Osteocyte (in vitro differentiated cells): Measurements from ENCODE around the gene ANXA9. TPM values are rescaled to one million over a fixed set of nuclear protein-coding genes. Genes with fewer than 3 reads are reported as not detected.

ENCODE experiments used
- DNase-seq: peaks from one replicate; pipeline ENCODE4 v3.0.0; 2021; ENCODE audit warnings: mixed read lengths; ENCODE audit not compliant: unreplicated experiment; ENCODE audit errors: extremely low spot score
- H3K27ac Mint-ChIP-seq: one replicate; pipeline ENCODE4 v1.8.0; 2021; ENCODE audit warnings: mild to moderate bottlenecking, mixed read lengths; ENCODE audit not compliant: unreplicated experiment
- H3K27me3 Mint-ChIP-seq: one replicate; pipeline ENCODE4 v1.8.0; 2021; ENCODE audit warnings: mixed read lengths; ENCODE audit not compliant: unreplicated experiment
- H3K36me3 Mint-ChIP-seq: one replicate; pipeline ENCODE4 v1.8.0; 2021; ENCODE audit warnings: mixed read lengths; ENCODE audit not compliant: unreplicated experiment
- H3K4me1 Mint-ChIP-seq: one replicate; pipeline ENCODE4 v1.8.0; 2021; ENCODE audit warnings: mixed read lengths; ENCODE audit not compliant: unreplicated experiment
- H3K4me3 Mint-ChIP-seq: one replicate; pipeline ENCODE4 v1.8.0; 2021; ENCODE audit warnings: mild to moderate bottlenecking, moderate library complexity, mixed read lengths; ENCODE audit not compliant: unreplicated experiment
- H3K9me3 Mint-ChIP-seq: one replicate; pipeline ENCODE4 v1.8.0; 2021; ENCODE audit warnings: mixed read lengths; ENCODE audit not compliant: unreplicated experiment
- total RNA-seq: library from RNA; stranded (reverse); gene quantifications from 2 replicates; pipeline ENCODE4 v1.2.1, GENCODE V29; 2021
- TF ChIP-seq, protein P1 (sequence below): fragments of 200-600 bp; sonication (generic); IDR thresholded peaks from 2 replicates; pipeline ENCODE4 v1.5.0; 2021; ENCODE audit warnings: antibody characterized with exemption, mild to moderate bottlenecking, moderate library complexity

ANXA9 gene
- total RNA-seq, 1 donor from 2014 or later: not detected

DNA sequence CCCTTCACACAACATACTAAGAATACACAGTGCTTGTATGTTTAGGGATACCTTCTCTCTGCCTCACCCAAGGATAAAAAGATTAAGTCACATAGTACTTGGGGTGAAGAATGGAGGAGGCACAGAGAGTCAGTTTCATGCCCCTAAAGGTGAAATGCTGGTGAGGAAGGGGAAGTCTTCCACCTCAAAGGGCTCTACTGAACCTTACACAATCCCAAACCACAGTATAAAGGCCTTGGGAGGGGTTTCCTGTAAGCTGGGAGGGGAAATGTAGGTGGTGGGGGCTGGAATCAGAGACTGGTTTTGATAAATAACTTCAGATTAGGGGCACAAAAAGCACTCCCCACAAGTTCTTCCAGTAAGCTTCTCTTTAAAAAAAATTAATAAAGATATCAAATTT is 21.1 kb downstream of the ANXA9 start:
- Mint-ChIP-seq H3K36me3 (peaks cover 16% of the 10 kb centered on the region), H3K27me3 (no peaks in the 10 kb centered on the region), H3K4me3 (no peak overlapping the region), H3K27ac (no peak overlapping the region), H3K4me1 (peaks cover 47% of the 10 kb centered on the region), H3K9me3 (no peaks in the 10 kb centered on the region)
- no peak for DNase-seq
- TF ChIP-seq, protein P1, sequence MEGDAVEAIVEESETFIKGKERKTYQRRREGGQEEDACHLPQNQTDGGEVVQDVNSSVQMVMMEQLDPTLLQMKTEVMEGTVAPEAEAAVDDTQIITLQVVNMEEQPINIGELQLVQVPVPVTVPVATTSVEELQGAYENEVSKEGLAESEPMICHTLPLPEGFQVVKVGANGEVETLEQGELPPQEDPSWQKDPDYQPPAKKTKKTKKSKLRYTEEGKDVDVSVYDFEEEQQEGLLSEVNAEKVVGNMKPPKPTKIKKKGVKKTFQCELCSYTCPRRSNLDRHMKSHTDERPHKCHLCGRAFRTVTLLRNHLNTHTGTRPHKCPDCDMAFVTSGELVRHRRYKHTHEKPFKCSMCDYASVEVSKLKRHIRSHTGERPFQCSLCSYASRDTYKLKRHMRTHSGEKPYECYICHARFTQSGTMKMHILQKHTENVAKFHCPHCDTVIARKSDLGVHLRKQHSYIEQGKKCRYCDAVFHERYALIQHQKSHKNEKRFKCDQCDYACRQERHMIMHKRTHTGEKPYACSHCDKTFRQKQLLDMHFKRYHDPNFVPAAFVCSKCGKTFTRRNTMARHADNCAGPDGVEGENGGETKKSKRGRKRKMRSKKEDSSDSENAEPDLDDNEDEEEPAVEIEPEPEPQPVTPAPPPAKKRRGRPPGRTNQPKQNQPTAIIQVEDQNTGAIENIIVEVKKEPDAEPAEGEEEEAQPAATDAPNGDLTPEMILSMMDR: no peak

DNA sequence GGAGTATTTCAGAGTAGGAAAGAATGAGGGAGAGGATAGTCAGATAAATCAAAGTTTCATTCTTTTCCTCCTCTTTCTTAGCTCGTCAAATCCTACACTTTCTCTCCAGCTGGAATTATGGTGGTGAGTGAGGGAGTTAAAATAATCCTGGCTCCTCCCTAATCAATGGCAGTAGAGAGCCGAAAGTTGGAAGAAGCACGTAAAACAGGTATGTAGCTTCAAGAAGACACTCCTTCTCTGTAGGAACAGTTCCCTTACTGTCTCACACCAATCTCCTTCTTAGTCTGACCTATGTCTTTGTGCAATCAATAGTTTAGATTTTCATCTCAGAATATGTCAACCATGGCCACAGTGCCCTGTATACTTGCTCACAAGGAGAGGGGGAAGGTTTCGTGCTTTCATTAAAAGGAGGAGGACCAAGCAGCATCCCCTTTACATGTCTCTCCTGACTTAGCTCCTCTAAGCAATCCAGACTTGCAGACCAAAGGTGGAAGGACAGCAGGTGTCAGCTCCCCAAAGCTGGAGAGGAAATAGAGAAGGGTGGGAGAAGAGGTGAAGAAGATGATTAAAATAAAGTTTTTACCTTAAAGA is 23.7 kb downstream of the ANXA9 start:
- Mint-ChIP-seq H3K36me3 (peaks cover 12% of the 10 kb centered on the region), H3K4me1 (peaks cover 60% of the 10 kb centered on the region), H3K9me3 (no peaks in the 10 kb centered on the region), H3K27ac (peak overlapping the region; percentile 99), H3K4me3 (peak overlapping the region; percentile 94), H3K27me3 (no peaks in the 10 kb centered on the region)
- TF ChIP-seq, protein P1: no peak
- DNase-seq: no peak

DNA sequence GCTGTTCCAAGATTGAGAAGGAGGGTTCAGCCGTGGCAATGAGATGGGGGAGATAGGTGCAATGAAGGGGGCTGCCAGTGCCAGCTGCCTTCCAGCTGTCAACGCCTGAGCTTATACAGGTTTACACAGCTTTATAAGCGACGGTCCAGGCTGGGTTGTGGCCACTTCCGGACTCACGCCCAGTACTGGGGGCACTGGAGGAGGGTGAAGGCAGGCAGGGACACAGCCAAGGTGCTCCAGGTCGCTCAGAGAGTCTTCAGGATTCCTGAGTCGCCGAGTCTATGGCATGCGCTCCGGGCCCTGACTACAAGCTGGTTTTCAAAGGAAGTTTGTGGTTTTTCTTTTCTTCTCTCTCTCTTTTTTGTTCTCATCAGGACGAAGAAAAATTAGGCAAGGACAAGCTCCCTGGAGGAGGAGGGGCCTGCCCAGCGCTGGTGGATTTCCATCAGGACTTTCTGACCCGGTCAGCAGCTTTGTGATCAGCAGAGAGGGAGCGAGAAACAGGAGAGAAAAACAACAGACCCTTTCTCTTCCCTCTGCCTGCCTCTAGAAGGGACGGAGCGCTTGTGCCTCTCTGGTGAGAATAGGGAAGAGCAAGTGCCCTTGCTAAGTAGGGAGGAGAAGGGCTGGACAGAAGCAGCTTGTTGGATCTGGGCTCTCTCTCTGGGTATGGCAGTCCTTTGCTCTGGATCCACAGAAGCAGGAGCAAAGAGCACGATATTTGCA is 24.4 kb downstream of the ANXA9 start, which contains the start of gene MINDY1:
TSS of gene MINDY1 (minus strand) at position 576 of the 726 bp plus-strand sequence. CDS start 4,285 bp downstream, outside the sequence.
- DNase-seq: peak; percentile 88
- H3K4me1 Mint-ChIP-seq: peaks cover 64% of the 10 kb centered on the region
- H3K9me3 Mint-ChIP-seq: no peaks in the 10 kb centered on the region
- H3K27me3 Mint-ChIP-seq: no peaks in the 10 kb centered on the region
- peaks cover 10% of the 10 kb centered on the region for H3K36me3 Mint-ChIP-seq
- TF ChIP-seq, protein P1: peak; percentile 58
- peak within 1 kb of the TSS; percentile 99 for H3K4me3 Mint-ChIP-seq
- peak within 1 kb of the TSS; percentile 99 for H3K27ac Mint-ChIP-seq

DNA sequence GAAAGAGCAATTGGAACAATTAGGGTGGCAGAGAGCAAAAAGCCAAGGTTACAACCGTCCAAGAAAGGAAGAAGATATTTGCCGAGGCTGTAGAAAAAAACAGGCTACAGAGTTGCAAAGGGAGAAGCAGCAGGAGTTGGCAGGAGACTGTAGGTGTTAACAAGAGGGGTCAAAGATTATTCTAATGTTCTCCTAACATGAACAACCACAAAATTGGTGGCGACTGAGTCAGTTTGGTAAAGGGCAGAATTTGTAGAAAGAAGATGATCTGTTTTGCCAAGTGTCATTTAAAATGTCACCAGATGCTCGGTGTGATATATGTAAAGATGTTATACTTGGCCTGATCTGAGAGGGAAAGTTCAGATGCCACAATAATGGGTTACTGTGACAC is 25.8 kb downstream of the ANXA9 start:
- TF ChIP-seq, protein P1: no peak
- peak overlapping the region; percentile 99 for H3K4me3 Mint-ChIP-seq
- H3K9me3 Mint-ChIP-seq: no peaks in the 10 kb centered on the region
- peaks cover 61% of the 10 kb centered on the region for H3K4me1 Mint-ChIP-seq
- DNase-seq: no peak
- peak overlapping the region; percentile 99 for H3K27ac Mint-ChIP-seq
- no peaks in the 10 kb centered on the region for H3K36me3 Mint-ChIP-seq
- no peaks in the 10 kb centered on the region for H3K27me3 Mint-ChIP-seq
